ENCODE measurements around the gene GPR156.

Gene GPR156

DNA sequence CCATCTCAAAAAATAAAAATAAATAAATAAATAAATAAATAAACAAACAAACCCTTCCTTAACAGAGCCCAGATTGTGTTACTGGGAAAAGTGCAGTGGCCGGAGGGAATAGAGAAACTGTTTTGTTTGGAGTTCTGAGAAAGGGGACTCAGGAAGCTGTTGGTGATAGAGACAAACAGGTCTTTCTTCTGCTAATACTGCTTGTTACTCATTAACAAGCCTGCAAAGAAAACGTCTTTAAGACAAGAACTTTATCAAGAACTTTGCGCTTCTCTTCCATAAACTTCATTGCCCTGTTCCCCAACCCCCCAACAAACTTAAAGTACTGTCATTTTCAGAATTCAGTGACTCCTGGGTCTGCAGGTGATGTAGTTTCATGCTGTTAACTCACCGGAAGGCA lies 122.0 kb downstream of the GPR156 start:
- TF ChIP-seq, protein P1, sequence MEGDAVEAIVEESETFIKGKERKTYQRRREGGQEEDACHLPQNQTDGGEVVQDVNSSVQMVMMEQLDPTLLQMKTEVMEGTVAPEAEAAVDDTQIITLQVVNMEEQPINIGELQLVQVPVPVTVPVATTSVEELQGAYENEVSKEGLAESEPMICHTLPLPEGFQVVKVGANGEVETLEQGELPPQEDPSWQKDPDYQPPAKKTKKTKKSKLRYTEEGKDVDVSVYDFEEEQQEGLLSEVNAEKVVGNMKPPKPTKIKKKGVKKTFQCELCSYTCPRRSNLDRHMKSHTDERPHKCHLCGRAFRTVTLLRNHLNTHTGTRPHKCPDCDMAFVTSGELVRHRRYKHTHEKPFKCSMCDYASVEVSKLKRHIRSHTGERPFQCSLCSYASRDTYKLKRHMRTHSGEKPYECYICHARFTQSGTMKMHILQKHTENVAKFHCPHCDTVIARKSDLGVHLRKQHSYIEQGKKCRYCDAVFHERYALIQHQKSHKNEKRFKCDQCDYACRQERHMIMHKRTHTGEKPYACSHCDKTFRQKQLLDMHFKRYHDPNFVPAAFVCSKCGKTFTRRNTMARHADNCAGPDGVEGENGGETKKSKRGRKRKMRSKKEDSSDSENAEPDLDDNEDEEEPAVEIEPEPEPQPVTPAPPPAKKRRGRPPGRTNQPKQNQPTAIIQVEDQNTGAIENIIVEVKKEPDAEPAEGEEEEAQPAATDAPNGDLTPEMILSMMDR (IDR thresholded peaks at IDR 0.05) = no peak

DNA sequence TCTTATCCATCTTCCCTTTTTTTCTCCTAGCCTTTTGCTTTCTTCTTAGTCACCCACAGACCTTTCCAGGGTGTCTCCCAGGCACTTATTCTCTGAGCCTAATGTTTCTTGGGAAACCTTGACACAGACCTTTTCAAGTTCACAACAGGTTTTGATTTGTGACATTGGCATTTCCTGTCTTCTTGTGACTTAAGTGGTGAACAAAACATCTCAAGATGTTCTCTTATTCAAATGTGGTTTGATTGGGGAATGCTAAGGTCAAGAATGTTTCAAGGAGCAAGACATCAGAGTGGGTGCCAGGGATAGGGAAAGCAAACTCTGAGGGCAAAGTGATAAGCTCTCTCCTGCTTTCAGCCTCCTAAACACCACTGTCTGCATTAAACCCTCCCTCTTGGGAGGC lies 122.6 kb downstream of the GPR156 start:
- TF ChIP-seq, protein P1 (IDR thresholded peaks at IDR 0.05) = no peak

DNA sequence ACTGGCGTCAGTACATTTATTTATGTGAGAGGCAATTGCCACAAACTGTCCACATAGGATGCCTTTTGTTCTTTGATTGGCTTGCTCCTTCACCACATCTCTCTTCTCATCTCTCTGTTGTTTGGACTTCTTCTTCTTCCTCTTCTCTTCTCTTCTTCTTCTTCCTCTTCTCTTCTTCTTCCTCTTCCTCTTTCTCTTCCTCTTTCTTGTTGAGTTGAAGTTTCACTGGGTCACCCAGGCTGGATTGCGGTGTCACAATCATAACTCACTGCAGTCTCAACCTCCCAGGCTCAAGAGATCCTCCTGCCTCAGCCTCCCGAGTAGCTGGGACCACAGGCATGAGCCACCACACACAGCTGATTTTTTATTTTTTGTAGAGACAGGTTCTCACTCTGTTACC lies 123.1 kb downstream of the GPR156 start:
- TF ChIP-seq, protein P1 (IDR thresholded peaks at IDR 0.05) = no peak

DNA sequence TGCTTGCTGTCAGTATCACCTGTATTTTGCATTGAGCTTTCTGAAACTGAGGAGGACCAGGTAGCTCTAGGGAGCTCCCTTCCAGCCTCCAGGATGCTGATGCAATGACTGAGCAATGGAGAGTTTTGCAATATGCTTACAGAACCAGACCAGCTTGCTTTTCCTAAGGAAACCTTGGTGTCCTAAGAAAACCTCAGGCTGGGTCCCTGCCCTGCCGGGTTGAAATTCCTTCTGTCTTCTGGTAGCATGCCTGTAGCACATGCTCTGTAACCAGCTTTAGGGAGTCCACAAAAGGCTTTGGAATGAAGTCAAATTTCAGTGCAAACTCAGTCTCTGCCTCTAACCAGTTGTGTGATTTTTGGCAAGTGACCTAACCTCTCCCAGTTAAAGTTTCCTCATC lies 125.0 kb downstream of the GPR156 start:
- TF ChIP-seq, protein P1 (IDR thresholded peaks at IDR 0.05) = no peak

DNA sequence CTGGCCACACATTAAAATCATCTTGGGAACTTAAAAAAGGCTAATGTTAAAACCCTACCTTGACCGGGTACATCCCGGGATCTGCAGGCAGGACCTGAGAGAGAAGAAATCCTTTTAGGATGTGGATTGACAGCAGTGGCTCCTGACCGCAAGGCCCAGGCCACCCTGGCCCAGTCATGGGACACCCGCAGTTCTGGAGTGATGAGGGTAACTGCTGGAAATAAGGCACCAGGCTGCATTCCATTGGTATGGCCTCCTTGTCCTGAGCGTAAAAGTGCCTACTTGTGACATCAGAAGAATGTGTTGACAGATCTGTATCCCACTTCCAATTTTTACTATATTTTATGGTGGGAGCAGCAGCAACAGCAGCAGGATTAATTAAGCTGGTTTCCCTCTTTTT lies 127.3 kb downstream of the GPR156 start:
- TF ChIP-seq, protein P1 (IDR thresholded peaks at IDR 0.05) = no peak

DNA sequence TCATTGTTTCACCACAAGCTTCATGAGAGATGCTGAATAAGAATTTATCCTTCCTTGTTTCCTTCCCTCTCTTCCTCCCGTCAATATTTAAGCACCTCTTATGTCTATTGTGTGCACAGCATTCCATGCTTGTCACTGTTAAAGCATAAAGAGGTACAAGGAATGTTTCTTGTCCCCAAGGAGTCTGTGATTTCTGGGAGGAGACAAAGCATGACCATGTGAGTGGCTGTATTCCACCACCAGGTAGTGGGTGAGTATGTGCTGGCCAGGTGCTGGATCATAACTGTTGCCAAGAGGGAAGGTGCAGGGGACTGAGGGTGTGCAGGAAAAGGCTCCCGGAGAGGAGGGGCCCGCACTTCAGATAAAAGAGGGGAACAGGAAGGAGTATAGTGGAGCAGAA lies 127.9 kb downstream of the GPR156 start:
- TF ChIP-seq, protein P1 (IDR thresholded peaks at IDR 0.05) = no peak

DNA sequence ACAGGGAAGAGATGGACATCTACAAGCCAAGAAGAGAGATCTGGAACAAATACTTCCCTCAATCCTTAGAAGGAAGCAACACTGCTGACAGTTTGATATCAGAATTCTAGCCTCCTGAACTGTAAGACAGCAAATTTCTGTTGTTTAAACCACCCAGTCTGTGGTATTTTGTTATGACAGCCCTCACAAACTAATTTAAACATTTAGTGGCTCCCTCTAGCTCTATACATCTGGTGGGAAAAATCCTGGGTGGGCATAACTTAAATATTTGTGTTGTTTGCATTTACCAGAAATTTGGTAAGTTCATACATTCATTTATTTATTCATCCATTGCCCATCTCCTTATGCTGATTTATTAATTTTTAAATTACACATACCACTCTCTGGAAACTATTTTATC lies 128.3 kb downstream of the GPR156 start:
- TF ChIP-seq, protein P1 (IDR thresholded peaks at IDR 0.05) = no peak

DNA sequence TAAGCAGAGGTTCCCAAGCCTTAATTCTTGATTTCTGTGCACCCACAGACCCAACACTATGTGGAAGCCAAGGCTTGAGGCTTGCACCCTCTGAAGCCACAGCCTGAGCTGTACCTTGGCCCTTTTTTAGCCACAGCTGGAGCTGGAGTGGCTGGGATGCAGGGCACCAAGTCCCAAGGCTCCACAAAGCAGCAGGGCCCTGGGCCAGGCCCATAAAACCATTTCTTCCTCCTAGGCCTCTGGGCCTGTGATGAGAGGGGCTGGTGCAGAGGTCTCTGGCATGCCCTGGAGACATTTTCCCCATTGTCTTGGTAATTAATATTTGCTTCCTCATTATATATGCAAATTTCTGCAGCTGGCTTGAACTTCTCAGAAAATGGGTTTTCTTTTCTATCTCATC lies 129.9 kb downstream of the GPR156 start:
- TF ChIP-seq, protein P1 (IDR thresholded peaks at IDR 0.05) = no peak

All from LNCAP (cell line).